Ishikawa (cell line): ENCODE data around the gene HNMT.

Experiments used
- CEBPB ChIP-seq: IDR thresholded peaks from 2 replicates; pipeline ENCODE4 v1.6.1; 2012
- CREB1 ChIP-seq: IDR thresholded peaks from 2 replicates; pipeline ENCODE4 v1.6.1; 2012; ENCODE audit warnings: low read depth
- EGR1 ChIP-seq: IDR thresholded peaks from 2 replicates; pipeline ENCODE4 v1.6.1; 2012
- EP300 ChIP-seq: IDR thresholded peaks from 2 replicates; pipeline ENCODE4 v1.6.1; 2012; ENCODE audit warnings: borderline replicate concordance
- FOXM1 ChIP-seq: IDR thresholded peaks from 2 replicates; pipeline ENCODE4 v1.6.1; 2012; ENCODE audit warnings: low read depth, borderline replicate concordance
- NFIC ChIP-seq: IDR thresholded peaks from 2 replicates; pipeline ENCODE4 v1.6.1; 2012
- RAD21 ChIP-seq: IDR thresholded peaks from 2 replicates; pipeline ENCODE4 v1.6.1; 2012; ENCODE audit warnings: low read depth
- REST ChIP-seq: IDR thresholded peaks from 2 replicates; pipeline ENCODE4 v1.6.1; 2012; ENCODE audit warnings: low read depth, mild to moderate bottlenecking
- TAF1 ChIP-seq: IDR thresholded peaks from 2 replicates; pipeline ENCODE4 v1.6.1; 2012; ENCODE audit warnings: low read depth, mild to moderate bottlenecking
- TCF12 ChIP-seq: IDR thresholded peaks from 2 replicates; pipeline ENCODE4 v1.6.1; 2012; ENCODE audit warnings: low read depth
- TEAD4 ChIP-seq: IDR thresholded peaks from 2 replicates; pipeline ENCODE4 v1.6.1; 2012
- YY1 ChIP-seq: IDR thresholded peaks from 2 replicates; pipeline ENCODE4 v1.6.1; 2012; ENCODE audit warnings: low read depth
- ZBTB7A ChIP-seq: IDR thresholded peaks from 2 replicates; pipeline ENCODE4 v1.6.1; 2012; ENCODE audit warnings: low read depth
- TF ChIP-seq, protein P1 (sequence below): IDR thresholded peaks from 2 replicates; pipeline ENCODE4 v1.6.1; 2012
- TF ChIP-seq, protein P2 (sequence below): IDR thresholded peaks from 2 replicates; pipeline ENCODE4 v1.6.1; 2012

HNMT gene

GRCh38 chr2:137983581-137983980 is 19.3 kb downstream of the HNMT start:
- TF ChIP-seq REST (no peak), EGR1 (no peak), TEAD4 (no peak), RAD21 (no peak), TCF12 (no peak), NFIC (no peak), ZBTB7A (no peak), CREB1 (no peak), FOXM1 (no peak), YY1 (no peak), TAF1 (no peak), CEBPB (no peak)
- TF ChIP-seq, protein P1, sequence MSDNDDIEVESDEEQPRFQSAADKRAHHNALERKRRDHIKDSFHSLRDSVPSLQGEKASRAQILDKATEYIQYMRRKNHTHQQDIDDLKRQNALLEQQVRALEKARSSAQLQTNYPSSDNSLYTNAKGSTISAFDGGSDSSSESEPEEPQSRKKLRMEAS: no peak

DNA sequence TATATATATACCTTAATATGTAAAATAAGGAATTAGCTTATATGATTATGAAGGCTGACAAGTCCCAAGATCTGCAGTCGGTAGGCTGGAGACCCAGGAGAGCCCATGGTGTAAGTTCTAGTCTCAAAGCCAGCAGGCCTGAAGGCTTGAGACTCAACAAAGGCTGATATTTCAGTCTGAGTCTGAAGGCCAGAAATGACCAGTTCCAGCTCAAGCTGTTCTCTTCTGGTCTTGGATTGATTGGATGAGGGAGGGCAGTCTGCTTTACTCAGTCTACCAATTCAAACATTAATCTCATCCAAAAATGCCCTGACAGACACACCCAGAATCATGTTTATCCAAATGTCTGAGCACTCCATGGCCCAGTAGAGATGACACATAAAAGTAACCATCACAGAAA is 22.0 kb downstream of the HNMT start:
- TF ChIP-seq ZBTB7A: no peak

- no peak for TF ChIP-seq TCF12
- no peak for TF ChIP-seq TEAD4
- no peak for TF ChIP-seq CEBPB
- no peak for TF ChIP-seq RAD21
- TF ChIP-seq FOXM1: no peak
Observed at GRCh38 chr2:137987011-137987410, 22.7 kb downstream of the HNMT start.

- TF ChIP-seq TEAD4: no peak
- TF ChIP-seq TCF12: no peak
- TF ChIP-seq RAD21: no peak
- TF ChIP-seq CREB1: no peak
- TF ChIP-seq FOXM1: no peak
- TF ChIP-seq, protein P1: no peak
- no peak for TF ChIP-seq REST
- TF ChIP-seq NFIC: no peak
- TF ChIP-seq EGR1: no peak
- TF ChIP-seq ZBTB7A: no peak
- no peak for TF ChIP-seq CEBPB
- TF ChIP-seq YY1: no peak
- TF ChIP-seq TAF1: no peak
- TF ChIP-seq, protein P2, sequence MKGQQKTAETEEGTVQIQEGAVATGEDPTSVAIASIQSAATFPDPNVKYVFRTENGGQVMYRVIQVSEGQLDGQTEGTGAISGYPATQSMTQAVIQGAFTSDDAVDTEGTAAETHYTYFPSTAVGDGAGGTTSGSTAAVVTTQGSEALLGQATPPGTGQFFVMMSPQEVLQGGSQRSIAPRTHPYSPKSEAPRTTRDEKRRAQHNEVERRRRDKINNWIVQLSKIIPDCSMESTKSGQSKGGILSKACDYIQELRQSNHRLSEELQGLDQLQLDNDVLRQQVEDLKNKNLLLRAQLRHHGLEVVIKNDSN: no peak
- TF ChIP-seq EP300: no peak
Observed at GRCh38 chr2:137991078-137991477, 26.8 kb downstream of the HNMT start.

- TF ChIP-seq, protein P2: no peak
- TF ChIP-seq CREB1 (no peak), RAD21 (no peak), YY1 (no peak), TEAD4 (no peak), TCF12 (no peak), EP300 (no peak)
- TF ChIP-seq, protein P1: no peak
Observed at GRCh38 chr2:137992039-137992646, 27.9 kb downstream of the HNMT start.

DNA sequence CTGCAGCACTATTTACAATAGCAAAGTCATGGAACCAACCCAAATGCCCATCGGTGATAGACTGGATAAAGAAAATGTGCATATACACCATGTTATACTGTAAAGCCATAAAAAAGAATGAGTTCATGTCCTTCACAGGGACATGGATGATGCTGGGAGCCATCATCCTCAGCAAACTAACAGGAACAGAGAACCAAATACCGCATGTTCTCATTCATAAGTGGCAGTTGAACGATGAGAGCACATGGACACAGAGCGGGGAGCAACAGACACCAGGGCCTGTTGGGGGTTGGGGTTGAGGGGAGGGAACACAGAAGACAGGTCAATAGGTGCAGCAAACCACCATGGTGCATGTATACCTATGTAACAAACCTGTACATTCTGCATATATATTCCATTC is 33.5 kb downstream of the HNMT start:
- TF ChIP-seq TAF1 (no peak), TEAD4 (no peak), CREB1 (no peak), YY1 (no peak), RAD21 (no peak), NFIC (no peak), FOXM1 (no peak), EGR1 (no peak), REST (no peak)
- TF ChIP-seq, protein P1: no peak
- TF ChIP-seq, protein P2: no peak
